GM04503 (cell line): ENCODE results near the gene CD7.

Experiments used
- DNase-seq: peaks from one replicate; pipeline ENCODE4 v3.0.0-alpha.2; 2012; ENCODE audit warnings: low read depth

CD7 gene

GRCh38 chr17:82278786-82279391 lies 38.5 kb downstream of the CD7 start:
- DNase-seq, result no peak

DNA sequence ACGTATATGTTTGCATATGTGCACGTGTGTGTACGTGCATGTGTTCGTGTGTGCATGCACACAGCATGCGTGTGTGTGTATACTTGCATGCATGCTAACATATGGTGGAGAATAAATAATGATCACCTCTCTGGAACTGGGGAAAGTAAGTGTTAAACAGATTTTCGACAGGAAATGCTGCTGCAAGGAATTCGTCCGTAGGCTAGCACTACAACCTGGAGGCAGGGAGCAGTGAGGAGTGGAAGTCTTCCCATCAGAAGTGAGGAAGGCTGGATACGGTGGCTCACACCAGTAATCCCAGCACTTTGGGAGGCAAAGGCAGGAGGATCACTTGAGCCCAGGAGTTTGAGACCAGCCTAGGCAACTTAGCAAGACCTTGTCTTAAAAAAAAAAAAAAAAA lies 39.1 kb downstream of the CD7 start:
- no peak for DNase-seq

DNA sequence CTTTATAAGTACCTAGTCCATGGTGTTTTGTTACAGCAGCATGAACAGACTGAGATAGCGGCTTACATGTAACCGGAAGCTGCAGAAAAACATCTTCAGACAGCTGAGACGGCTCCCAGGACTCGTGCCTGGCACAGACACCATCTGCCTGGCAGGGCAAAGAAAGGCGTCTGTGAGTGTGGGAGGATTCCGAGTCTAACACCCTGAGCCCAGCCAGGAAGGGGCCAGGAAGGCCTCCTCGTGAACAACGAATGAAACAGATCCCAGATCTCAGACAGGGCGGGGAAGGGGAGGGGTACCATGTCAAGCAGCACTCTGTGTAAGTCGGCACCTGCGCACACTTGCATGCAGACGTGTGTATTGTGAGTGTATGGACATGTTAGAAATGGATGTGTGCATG lies 39.6 kb downstream of the CD7 start:
- DNase-seq, result no peak

GRCh38 chr17:82276938-82277337 lies 40.5 kb downstream of the CD7 start:
- DNase-seq, result no peak

DNA sequence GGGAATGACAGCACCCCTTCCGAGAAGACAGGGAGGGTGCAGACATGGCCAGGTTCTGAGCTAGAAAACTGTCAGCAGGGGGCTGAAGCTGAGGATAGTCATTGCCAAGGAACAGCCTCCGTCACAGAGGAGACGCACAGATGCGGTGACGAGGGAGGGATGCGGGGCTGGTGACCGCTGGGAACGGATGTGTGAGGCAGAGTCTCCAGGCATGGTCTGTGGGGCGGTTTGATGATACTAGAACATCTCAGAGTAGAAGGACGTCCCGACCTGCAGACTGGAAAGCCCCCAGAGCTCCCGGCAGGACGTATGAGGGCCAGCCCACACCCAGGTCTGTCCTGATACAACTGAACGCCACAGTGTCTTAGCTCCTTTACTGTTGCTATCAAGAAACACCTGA lies 42.1 kb downstream of the CD7 start:
- no peak for DNase-seq

DNA sequence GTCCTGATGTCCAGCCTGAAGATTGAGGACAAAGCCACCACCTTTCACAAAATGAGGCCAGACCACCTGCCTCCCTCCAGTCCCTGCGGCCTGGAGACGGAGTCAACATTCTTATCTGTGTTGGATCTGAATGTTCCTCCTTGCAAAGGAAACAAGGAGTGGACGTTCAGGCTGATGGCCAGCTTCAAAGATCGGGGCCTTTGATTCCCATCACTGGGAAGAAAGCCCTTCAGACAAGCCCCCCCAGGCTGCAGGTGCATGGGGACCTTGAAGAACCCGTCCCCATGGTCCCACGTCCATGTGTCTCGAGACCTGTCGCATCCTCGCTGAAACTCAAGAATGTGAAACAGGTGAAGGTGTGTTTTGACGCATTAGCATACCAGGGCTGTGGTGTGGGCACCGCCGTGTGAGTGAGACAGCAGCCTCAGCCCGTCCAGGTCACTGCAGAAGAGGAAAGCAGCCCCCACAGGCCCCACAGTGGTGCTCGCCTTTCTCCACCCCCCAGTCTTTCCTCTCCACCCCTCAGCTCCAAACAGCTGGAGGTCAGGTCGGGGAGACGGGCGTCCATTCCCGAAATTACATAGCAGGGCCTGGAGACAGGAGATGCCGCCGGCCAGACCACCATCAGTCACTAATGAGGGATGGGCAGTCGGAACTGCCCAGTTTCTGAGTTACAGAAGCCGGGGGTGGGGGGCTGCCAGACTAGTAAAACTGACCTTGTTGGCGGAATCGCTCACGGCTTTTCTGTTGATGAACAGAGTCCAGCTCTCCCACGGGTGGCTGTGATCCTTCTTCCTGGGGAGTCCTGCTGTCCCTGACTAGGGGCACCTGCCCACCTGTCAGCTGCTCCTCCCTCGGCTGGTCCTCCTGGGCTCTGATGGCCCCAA lies 43.0 kb downstream of the CD7 start:
- no peak for DNase-seq

DNA sequence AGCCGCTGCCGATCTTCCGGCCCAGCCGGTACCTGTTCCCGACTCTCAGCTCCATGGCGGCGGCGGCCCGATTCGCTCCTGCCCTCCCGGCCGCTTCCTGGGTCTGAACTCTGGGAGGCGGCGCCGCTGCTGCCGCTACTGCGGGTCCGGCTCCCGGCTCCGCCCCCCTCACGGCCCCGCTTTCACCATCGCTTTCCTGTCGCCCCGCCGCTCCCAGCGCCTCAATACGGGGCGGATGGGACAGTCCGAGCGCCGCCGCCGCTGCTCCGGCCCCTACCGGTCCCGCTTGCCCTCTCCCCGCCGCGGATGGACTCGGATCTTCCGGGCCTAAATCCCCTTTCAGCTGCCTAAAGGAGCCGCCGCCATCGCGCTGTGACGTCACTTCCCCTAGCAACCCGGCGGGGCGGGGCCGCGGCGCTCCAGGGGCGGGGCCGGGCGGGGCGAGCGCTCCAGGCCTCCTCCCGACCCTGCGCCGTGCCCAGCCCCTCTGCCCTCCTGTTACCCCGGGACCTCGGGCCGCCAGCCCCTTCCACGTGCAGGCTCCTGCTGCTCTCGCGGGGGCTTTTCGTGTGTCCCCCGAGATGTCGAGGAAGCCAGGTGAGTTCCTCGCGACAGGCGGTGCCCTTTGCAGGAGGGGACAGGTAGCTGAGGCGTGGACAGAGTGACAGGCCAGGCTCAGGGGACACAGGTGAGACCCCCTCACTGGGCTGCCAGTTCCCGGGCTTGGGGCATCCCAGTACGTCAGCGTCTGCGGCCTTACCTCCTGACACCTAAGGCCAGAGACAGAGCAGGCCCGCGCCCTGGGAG lies 43.9 kb downstream of the CD7 start, which contains the start of gene CSNK1D:
TSS of gene CSNK1D (minus strand) at position 374 of the 807 bp plus-strand sequence. CDS start at position 55, 319 bp downstream.
- DNase-seq, result peak; percentile 36

DNA sequence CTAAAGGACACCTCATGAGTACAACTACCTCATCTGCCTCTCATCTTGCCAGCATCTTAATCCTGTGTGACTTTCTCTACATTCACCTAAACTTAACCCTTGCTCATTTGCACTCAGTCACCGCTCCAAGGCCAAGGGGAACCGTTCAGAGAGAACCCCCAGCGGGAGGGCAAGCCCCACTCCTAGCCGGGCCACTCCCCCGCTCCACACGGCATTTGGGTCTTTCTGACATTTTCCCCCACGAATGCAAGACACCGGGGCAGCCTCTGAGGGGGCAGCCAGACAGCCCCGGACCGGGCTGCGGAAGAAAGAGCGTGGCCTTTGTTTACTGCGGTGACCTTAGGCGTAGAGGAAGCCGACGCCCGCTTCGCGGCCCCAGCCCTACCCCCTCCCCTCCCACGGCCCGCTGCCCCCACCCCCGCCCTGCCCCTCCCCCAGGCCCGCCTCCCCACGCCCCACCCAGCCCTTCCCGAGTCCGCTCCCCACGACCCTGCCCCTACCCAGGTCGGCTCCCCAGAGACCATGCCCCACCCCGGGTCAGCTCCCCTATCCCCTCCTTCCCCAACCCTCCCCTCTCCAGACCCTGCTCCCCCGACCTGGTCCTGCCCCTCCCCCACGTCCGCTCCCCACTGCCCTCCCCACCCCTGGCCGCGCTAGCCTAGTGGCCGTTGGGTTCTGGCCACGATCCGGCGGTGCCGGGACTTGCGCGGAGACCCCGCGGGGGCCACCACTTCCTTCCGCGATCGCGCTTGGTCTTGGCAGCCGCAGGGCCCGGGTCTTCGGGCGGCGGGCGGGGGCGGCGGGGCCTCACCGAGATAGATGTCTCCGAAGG lies 44.7 kb downstream of the CD7 start:
- DNase-seq, result no peak

DNA sequence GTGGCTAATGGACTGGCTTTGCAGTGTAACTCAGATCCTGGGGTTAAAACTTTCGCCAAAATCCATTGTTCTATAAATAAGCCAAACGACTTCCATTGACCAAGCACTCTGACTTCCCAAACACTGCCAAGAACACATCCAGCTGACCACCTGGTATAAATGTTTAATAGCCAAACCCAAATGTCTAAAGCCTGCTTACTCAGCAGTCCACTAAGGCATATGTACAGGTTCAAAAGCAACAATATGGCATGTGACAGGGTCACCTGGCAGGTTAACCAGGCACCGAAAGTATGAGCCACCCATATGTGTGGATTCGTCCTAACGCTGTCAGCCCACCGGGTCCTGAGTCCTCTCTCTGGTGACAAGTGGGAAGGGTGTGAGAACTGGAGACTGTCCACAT lies 46.0 kb downstream of the CD7 start:
- DNase-seq, result no peak

DNA sequence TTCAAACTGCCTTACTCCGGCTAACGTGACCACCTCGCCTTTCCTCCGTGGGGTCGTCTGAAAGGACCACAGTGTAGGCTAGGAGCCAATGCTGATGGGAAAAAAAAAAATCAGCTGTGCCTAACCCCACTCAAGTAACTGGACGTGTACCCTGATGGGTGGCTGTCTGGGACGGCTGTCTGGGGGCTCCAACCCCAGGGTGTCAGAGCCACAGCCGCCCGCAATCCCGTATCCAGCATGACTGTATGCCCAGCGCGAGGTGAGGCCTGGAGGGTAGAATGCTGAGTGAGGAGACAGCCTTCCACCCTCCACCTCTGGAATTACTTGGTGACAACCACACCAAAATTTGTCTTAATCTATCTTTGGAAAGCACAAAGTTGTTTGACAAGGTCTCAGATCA lies 46.8 kb downstream of the CD7 start:
- no peak for DNase-seq

- DNase-seq, result no peak
Observed at GRCh38 chr17:82269882-82270500, 47.4 kb downstream of the CD7 start.

DNA sequence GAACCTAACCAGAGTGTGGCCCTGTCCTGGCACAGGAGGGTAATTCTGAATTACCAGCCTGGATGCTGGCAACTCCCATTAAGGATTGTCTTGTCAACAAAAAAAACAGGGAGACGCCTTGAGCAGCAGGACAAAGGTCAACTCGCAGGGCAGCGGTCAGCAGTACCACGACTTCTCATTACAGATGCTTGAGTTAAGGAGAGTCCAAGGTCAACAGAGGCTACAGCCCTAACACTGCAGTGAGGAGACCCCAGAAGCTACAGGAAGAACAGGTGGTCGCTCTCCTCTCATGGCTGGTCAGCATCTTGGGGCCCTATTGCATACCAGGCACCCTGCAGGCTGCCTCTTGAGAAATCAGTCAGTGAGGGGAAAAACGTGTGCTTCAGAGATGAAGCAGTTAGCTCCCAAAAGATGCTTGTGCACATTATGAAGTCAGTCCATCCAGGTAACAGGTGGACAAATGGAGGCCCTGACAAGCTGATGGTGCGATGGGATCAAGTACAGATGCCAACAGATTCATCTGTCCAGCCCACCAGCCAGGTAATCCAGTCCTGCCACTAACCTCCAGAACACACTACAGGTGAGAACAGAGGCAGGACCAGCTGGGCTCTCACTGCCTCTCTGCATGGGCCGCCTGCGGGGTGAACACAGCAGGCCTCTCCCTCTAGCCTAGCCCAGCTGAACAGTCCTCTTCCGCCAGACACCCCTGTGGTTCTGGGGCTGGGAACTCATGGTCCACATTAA lies 48.1 kb downstream of the CD7 start:
- DNase-seq, result no peak

GRCh38 chr17:82267575-82268379 lies 49.6 kb downstream of the CD7 start:
- DNase-seq, result peak; percentile 91

GRCh38 chr17:82266142-82266541 lies 51.3 kb downstream of the CD7 start:
- no peak for DNase-seq
